NCI-H82 treated with DMSO at 0.1 percent for 48 hours (cell line): ENCODE measurements around the gene ERRFI1.
A peak's percentile ranks its signal among the peaks of the same experiment; 100 is the strongest.
"Not testable (repeated sequence)": the region's sequence is repeated elsewhere in the genome, so short reads cannot be mapped to it uniquely, and the experiment has no call there.

Experiments
- DNase-seq: peaks from one replicate; lab custom pipeline; 2025; ENCODE audit not compliant: unreplicated experiment; lab: John Stamatoyannopoulos, UW

Gene ERRFI1

DNA sequence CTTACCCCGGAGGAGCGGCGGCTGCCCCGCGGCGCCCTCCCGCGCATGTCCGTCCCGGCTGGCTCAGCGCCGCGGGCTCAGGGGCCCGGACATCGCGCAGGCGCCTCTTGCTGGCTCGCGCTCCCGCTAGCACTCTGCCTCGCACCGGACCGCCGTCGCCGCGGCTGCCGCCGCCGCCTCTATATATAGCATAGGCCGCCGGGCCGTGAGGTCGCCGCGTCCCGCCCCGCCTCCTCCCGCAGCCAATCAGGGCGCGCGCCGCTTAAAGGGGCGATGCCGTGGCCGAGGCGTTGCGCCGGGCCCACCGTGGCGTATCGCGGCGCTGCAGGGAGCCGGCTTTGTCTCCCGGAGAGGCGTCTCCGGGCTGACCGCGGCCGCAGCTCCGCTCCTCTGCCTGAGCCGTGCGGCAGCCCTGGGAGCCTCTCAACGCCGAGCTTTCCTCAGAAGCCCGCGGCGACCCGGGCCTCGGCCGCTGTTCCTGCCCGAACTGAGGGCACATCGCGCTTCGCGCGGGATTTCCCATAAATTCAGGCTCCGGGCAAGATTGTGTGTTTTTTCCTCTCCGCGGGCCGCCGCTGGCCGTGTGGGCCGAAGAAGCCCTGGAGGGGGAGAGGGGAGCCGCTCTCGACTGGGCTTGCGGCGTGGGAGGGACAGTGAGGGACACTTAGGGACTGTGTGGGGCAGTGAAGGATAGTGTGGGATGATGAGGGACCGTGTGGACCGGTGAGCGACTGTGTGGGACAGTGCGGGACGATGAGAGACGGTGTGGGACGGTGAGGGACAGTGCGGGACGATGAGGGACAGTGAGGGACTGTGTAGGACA is at the start of gene ERRFI1:
Gene ERRFI1, minus strand, starts transcription at position 157 of the 823 bp plus-strand sequence. CDS start 10,690 bp downstream, outside the sequence.
- DNase-seq, result peak; percentile 76

- no peak for DNase-seq
These were observed 49.5 kb upstream of the ERRFI1 start for GRCh38 chr1:8075511-8076051.

DNA sequence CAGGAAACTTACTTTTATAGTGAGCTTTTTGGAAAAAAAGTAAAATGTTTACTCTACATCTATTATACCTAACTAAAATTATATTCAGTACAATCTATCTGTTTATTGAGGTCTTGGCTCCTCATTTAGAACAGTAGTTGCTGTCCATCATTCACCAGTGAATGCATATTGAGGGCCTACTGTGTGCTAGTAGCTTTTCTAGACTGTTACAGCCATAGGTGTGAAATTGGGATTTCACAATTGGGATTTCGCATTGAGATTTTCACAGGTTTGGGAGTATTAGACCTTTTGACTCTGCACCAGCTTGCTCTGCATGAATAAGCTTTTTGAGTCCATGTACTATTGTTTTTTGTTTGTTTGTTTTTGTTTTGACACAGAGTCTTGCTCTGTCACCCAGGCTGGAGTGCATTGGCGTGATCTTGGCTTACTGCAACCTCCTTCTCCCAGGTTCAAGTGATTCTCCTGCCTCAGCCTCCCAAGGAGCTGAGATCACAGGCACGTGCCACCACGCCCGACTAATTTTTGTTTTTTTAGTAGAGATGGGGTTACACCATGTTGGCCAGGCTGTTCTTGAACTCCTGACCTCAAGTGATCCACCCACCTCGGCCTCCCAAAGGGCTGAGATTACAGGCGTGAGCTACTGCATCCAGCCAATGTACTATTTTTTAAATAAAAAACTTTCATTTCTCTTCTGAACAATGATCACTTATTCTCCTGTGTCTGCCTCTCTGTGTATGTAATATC is 47.2 kb upstream of the ERRFI1 start:
- DNase-seq, result no peak

- DNase-seq, result no peak
These were observed 44.3 kb upstream of the ERRFI1 start for GRCh38 chr1:8070381-8070811.

- not testable (repeated sequence) for DNase-seq
These were observed 43.7 kb upstream of the ERRFI1 start for GRCh38 chr1:8069614-8070320.

DNA sequence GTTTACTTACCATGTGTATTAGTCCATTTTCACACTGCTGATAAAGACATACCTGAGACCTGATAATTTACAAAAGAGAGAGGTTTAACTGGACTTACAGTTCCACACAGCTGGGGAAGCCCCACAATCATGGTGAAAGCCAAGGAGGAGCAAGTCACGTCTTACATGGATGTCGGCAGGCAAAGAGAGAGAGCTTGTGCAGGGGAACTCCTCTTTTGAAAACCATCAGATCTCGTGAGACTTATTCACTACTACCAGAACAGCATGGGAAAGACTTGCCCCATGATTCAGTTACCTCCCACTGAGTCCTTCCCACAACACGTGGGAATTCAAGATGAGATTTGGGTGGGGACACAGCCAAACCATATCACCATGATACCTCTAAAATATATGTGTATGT is 39.3 kb upstream of the ERRFI1 start:
- DNase-seq, result no peak

DNA sequence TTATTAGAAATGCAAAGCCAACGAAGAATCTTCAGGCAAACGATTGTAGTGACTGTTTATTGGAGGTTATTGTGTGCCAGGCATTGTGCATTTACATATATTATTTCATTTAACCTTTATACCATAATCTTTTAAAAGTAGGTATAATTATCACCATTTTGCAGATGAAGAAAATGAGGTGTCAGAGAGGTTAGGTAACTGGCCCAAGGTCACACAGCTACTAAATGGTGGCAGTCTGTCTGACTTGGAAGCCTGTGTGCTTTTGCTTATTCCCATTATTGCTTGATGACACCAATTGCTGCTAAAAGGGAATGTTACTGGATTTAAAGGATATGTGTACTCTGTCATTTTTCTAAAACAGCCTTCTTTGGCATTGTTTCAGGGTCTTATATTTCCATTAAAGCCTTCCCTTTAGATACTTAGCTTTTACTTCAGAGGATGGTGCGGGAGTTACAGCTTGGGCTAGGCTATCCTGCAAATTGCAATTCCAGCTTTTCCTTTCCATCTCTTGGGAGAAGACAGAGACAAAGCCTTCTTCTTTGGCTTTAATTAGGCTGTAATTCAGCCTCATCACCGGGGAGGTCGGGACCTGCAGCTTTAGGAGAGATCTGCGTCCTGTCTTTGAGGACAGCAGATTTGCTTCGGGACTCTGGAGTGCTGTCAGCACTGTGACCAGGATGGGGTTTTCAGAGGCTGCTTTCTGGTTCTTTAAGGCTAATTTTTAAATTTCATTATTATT is 37.4 kb upstream of the ERRFI1 start:
- DNase-seq, result no peak

DNA sequence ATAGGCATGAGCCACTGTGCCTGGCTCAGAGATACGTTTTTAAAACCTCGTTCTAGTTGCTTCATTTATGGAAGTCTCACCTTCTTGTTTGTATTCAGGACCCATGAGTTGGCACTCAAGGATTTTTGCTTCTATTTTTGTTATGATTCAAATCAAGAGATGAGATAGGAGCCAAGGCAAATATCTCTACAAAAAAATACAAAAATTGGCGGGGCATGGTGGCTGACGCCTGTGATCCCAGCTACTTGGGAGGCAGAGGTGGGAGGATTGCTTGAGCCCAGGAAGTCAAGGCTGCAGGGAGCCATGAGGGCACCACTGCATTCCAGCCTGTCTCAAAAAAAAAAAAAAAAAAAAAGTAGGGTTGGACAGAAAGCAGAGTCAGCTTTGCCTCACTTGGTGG is 36.8 kb upstream of the ERRFI1 start:
- no peak for DNase-seq

DNA sequence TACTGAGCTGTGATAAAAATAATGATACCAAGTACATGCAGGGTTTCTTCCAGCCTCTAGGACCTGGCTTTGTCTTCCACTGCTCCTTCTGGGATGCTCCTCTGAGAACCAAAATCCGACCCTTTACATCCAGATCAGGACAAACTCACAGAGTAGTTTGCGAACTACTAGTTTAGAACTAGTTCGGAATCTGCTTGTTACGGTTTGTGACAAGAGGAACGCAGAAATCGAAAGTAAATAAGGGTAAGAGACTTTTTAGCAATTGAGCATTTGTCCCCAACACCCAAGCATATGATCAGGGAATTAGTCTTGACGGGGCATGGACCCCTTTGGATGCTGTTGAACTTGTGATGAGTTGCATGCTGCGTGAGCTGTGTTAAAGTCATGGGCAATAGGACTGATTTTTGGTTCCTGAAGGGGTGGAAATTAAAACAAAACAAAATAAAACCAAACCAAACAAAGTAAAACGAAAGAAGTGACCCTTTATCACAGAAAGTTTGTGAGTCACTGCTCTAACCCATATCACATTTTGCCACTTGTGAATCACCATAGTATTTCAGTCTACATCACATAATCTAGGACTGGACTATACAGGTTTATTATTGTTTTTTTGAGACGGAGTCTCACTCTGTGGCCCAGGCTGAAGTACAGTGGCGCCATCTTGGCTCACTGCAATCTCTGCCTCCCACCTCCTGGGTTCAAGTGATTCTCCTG is 35.7 kb upstream of the ERRFI1 start:
- no peak for DNase-seq

DNA sequence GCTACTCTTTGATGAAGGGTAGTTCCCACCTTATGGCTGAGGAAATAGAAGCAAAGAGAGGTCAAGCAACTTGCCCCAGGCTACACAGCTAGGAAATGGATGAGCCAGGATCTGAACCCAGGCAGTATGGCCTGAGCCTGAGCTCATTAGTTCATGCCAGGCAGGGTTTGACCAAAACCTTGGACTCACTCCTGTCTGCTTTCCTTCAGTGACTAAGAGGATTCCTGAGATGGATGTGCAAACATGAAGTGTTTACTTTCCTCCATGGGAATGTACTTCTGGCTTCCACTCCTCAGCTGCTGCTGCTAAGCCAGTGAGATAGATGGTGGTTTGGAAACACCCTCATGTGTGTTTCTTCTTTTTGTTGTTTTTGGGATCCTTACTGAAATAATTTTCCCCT is 35.1 kb upstream of the ERRFI1 start:
- no peak for DNase-seq

DNA sequence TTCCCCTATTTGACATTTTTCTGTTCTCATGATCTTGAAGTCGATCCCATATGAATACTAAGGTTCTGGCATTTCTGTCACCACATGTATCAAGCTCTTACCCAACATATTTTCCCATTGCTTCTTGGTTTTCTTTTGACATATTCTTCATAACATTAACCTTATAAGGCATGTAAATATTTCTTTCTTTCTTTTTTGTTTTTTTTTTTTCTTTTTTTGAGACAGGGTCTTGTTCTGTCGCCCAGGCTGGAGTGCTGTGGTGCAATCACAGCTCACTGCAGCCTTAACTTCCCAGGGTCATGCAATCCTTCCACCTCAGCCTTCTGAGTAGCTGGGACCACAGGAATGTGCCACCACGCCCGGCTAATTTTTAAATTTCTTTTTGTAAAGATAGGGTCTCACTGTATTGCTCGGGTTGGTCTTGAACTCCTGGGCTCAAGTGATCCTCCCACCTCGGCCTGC is 33.1 kb upstream of the ERRFI1 start:
- no peak for DNase-seq

DNA sequence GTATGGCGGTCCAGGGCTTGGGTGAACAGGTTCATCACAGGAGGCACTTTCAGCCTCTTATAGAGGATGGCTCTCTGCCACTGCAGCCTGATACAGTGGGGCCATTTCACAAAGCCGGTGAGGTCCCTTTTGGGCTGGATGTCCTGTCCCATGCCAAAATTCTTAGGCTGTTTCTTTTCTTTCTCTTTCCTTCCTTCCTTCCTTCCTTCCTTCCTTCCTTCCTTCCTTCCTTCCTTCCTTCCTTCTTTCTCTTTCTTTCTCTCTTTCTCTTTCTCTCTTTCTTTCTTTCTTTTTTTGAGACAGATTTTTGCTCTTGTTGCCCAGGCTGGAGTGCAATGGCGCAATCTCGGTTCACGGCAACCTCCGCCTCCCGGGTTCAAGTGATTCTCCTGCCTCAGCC is 31.7 kb upstream of the ERRFI1 start:
- not testable (repeated sequence) for DNase-seq

DNA sequence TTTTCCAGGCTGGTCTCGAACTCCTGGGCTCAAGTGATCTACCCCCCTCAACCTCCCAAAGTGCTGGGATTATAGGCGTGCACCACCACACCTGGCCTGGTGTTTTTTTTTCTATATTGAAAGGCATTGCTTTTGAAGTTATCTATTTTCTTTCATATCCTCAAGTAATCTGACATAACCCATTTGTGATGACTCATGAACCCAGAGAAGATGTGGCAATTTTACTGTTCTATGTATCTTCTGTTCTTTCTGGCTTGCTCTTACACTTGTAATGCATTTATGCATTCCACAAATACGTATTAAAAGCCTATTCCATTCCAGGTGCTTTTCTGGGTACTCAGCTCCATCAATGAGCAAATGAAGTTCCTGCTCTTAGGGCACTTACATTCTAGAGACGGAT is 29.9 kb upstream of the ERRFI1 start:
- DNase-seq, result no peak

GRCh38 chr1:8053878-8054567 is 27.9 kb upstream of the ERRFI1 start:
- no peak for DNase-seq

GRCh38 chr1:8051650-8052049 is 25.5 kb upstream of the ERRFI1 start:
- no peak for DNase-seq

DNA sequence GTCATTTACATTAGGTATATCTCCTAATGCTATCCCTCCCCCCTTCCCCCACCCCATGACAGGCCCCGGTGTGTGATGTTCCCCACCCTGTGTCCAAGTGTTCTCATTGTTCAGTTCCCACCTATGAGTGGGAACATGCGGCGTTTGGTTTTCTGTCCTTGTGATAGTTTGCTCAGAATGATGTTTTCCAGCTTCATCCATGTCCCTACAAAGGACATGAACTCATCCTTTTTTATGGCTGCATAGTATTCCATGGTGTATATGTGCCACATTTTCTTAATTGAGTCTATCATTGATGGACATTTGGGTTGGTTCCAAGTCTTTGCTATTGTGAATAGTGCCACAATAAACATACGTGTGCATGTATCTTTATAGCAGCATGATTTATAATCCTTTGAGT is 23.1 kb upstream of the ERRFI1 start:
- DNase-seq, result not testable (repeated sequence)

- DNase-seq, result no peak
These were observed 21.8 kb upstream of the ERRFI1 start for GRCh38 chr1:8047686-8048445.

DNA sequence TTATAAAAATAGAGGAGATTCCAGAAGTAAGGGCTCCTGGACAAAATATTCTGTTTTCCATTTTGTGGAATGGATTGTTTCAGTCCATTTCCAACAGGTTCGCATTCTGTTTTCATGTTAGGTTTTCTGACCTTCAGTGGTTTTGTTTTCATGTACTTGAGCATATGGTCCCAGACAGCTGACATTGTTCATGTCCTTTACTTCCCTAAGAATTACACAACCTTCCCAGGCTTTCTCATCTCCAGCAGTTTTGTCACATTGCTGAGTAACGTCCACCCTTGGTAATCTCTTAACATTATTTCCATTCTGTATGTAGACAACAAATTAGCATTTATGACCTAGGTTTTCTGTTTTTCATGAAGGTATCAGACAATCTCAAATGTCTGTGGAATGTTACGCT is 21.0 kb upstream of the ERRFI1 start:
- DNase-seq, result no peak

DNA sequence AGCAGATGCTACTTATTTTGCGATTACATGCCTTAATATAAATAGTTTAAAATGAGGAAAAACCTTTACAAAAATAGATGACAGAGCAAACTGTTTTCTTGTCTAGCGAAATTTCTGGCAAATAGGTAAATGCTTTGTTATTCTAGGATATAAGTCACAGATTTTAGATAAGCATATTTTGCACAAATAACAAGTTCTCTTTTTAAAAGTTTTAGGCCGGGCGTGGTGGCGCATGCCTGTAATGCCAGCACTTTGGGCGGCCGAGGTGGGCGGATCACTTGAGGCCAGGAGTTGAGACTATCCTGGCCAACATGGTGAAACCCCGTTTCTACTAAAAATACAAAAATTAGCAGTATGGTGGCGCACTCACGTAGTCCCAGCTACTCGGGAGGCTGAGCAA is 20.3 kb upstream of the ERRFI1 start:
- DNase-seq, result no peak
